Lung microvascular endothelial cell (primary cell): ENCODE results near the gene P2RX4. TPM values are rescaled to one million over a fixed set of nuclear protein-coding genes. Genes with fewer than 3 reads are reported as not detected.
A peak's percentile ranks its signal among the peaks of the same experiment; 100 is the strongest.
"Not testable (repeated sequence)": the region's sequence is repeated elsewhere in the genome, so short reads cannot be mapped to it uniquely, and the experiment has no call there.

Experiments used
- DNase-seq, 2 donors: peaks; one replicate each; pipeline versions ENCODE4 v3.0.0 to v3.0.0-alpha.2; 2010; ENCODE audit warnings: low read depth in 2 of 2
- total RNA-seq: library from RNA; depleted of rRNA; stranded (reverse); fragments of >200 nt; gene quantifications from 2 replicates; pipeline ENCODE4 v1.2.1, GENCODE V29; 2014

Gene P2RX4, protein sequence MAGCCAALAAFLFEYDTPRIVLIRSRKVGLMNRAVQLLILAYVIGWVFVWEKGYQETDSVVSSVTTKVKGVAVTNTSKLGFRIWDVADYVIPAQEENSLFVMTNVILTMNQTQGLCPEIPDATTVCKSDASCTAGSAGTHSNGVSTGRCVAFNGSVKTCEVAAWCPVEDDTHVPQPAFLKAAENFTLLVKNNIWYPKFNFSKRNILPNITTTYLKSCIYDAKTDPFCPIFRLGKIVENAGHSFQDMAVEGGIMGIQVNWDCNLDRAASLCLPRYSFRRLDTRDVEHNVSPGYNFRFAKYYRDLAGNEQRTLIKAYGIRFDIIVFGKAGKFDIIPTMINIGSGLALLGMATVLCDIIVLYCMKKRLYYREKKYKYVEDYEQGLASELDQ
- total RNA-seq, result 78.9 and 127 TPM in 2 replicates

DNA sequence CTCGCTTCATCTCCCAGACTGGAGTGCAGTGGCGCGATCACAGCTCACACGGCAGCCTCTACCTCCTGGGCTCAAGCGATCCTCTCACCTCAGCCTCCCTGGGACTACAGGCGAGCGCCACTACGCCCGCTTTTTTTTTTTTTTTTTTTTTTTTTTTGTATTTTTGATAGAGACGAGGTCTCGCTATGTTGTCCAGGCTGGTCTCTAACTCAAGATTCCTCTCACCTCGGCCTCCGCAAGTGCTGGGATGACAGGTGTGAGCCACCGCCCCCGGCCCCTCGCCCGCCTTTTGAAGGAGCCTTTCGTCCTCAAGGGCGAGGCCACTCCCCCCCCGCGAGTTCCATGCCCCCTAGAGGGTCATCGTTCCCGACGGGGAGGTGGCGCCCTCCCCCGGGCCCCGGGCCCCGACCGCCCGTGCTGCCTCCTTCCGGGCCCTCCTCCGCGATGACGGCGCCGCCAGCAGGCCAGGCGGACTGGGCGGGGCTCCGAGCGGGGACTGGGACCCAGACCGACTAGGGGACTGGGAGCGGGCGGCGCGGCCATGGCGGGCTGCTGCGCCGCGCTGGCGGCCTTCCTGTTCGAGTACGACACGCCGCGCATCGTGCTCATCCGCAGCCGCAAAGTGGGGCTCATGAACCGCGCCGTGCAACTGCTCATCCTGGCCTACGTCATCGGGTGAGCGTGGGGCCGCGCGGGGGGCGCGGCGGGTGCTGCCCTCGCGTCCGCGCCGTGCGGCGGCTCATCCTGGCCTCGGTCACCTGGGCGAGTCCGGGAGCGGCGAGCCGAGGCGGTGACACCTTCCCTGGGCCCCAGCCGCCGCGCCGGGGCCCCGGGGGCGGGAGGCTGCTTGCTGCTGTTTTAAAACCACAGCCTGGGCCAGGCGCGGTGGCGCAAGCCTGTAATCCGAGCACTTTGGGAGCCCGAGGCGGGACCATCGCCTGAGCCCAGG, at the start of gene P2RX4:
TSS of gene P2RX4 (plus strand) at position 506 of the 949 bp plus-strand sequence. CDS start at position 542, 36 bp downstream.
- peak; percentile 71 to 91 for DNase-seq

DNA sequence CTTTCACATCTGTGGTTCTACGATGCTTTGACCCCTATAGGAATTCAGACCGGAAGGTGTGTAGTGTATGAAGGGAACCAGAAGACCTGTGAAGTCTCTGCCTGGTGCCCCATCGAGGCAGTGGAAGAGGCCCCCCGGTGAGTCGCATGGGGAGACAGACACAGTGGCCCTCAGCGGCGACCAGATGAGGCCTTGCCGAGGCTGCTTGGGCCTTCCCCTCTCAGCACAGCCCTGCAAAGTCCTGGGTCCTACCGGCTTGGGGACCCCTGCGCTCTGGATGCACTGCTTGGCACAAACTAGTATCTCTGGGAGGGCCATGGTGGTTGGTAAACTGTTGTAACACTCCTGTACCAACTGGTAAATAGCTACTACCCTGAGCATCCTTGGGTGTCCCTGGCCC, 47.5 kb upstream of the P2RX4 start:
- DNase-seq, result no peak

DNA sequence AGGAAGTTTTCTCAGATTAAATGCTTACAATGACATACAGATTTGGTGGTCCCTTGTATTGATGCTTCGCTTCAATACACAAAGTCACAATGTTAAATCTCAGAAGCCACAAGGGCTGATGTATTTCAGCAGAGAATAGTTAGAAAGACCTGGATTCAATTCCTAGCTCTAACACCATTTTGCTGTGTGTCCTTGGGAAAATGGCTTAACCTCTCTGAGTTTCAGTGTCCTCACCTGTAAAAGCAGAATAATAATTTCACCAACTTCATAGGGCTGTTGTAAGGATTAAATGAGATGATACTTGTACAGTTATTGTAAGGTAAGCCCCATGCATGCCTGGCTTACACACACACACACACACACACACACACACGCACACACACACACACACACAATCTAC, 46.9 kb upstream of the P2RX4 start:
- no peak for DNase-seq

DNA sequence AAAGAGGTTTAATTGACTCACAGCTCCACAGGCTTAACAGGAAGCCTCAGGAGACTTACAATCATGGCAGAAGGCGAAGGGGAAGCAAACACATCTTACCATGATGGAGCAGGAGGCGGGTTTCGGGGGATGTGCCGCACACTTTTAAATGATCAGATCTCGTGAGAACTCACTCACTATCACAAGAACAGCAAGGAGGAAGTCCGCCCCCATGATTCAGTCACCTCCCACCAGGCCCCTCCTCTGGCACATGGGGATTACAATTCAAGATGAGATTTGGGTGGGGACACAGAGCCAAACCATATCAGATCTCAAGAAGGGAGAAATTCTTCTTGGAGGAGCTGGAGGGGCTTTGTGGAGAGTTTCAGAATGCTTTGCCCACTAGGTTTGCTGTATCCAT, 45.1 kb upstream of the P2RX4 start:
- DNase-seq, result not testable (repeated sequence)

DNA sequence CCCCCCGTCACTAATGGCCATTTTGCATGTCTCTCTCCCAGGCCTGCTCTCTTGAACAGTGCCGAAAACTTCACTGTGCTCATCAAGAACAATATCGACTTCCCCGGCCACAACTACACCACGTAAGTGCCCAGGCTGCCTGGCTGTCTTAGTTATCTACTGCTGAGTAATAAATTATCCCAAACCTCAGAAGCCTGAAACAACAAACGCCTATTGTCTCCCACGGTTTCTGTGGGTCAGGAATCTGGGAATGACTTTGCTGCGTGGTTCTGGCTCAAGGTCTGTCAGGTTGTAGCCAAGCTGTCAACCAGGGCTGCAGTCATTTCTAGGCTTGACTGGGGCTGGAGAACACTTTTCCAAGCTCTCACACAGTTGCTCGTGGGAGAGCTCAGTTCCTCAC, 44.6 kb upstream of the P2RX4 start:
- peak in 1 of 2 donors; percentile 12 for DNase-seq

DNA sequence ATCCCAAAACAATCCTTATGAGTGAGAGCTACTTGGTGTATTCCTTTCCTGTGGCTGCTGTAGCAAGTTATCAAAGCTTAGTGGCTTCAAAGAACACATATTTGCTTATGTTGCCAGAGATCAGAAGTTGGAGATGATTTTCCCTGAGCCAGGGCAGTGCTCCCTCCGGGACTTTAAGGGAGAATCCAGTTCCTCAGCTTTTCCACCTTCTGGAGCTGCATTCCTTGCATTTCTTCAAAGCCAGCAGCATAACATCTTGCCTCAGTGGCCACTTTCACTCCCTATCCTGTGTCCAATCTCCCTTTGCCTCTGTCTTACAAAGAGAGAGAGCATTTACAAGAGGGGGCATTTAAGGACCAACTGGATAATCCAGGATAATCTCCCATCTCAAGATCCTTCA, 43.6 kb upstream of the P2RX4 start:
- DNase-seq, result no peak

DNA sequence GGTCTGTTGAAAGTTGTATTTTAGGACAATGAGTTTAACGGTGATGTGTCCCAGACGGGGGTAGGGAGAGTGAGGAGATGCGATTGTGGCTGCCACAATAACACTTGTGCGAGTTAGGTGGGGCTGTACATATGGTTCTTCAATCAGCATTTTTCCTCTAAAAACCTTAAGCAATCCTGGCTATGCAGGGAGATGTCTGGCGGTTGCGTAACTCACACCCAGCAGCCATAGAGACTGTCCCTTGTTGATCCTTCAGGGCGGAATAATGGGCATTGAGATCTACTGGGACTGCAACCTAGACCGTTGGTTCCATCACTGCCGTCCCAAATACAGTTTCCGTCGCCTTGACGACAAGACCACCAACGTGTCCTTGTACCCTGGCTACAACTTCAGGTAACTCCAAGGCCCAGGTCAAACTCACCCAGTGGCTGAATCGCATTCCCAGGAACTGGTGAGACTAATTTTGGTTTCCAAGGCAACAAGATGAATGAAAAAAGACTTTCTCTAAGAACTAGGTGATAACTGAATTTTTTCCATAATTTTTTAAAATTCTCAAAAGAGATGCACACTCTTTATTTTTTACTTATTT, 42.6 kb upstream of the P2RX4 start:
- no peak for DNase-seq

DNA sequence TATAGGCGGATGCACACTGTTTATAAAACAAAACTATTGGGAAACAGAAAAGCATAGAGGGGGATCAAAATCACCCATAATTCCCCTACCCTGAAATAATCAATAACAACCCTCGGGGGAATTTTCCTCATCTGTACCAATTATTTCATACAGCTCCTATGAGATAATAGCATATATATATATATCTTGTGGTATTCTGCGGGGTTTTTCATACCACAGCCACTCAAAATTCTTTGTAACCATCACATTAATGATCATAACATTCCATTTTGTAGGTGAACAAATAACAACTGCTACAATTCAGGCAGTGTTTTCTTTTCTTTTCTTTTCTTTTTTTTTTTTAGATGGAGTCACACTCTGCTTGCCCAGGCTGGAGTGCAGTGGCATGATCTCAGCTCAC, 42.0 kb upstream of the P2RX4 start:
- DNase-seq, result no peak

DNA sequence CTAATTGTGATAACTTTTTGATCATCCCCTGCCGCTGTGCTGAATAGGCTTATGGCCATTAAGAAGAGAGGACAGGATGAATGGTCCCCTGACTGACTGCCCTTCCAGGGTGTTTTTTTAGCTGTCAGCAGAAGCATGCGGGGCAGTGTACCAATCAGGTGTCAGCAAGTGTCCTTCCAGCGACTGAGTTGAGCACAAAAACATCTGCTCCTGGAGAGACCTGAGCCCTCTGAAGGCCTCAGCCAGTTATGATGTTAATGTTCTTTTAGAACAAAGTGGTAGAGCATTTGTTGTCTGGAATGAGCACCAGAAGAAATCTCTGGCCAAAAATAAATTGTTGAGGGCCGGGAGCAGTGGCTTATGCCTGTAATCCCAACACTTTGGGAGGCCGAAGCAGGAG, 39.8 kb upstream of the P2RX4 start:
- DNase-seq, result no peak

DNA sequence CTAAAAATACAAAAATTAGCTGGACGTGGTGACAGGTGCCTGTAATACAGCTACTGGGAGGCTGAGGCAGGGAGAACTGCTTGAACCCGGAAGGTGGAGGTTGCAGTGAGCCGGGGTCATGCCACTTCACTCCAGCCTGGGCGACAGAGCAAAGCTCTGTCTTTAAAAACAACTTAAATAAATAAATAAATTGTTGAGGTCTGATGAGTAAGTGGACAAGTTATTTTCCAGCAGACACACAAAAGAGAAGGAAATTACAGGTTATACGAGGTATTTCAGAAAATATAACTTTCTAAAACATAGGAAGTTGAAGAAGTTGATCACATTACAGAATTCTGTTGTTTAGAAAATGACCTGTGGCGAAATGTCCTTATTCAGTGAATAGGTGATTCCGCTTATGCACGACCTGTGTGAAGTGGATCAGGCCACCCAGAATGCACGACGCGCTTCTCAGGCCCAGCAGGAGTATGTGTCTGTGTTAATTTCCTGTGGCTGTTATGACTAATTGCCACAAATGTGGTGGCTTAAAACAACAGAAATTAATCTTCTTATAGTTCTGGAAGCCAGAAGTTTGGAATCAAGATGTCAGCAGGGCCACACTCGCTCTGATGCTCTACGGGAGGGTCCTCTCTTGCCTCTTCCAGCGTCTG, 39.2 kb upstream of the P2RX4 start:
- DNase-seq, result peak; percentile 87 to 88

DNA sequence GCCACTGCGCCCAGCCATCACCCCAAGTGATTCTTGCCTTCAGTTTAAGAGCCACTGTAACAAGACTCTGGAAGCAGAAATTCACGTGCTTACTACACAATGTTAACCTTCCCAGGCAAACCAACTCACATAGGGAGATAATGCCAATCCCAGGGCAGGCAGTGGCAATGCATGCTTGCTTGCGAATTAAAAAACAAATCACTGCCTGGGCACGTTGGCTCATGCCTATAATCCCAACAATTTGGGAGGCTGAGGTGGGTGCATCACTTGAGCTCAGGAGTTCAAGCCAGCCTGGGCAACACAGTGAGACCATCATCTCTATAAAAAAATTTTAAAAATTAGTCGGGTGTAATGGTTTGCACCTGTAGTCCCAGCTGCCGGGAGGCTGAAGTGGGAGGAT, 37.8 kb upstream of the P2RX4 start:
- DNase-seq, result no peak

DNA sequence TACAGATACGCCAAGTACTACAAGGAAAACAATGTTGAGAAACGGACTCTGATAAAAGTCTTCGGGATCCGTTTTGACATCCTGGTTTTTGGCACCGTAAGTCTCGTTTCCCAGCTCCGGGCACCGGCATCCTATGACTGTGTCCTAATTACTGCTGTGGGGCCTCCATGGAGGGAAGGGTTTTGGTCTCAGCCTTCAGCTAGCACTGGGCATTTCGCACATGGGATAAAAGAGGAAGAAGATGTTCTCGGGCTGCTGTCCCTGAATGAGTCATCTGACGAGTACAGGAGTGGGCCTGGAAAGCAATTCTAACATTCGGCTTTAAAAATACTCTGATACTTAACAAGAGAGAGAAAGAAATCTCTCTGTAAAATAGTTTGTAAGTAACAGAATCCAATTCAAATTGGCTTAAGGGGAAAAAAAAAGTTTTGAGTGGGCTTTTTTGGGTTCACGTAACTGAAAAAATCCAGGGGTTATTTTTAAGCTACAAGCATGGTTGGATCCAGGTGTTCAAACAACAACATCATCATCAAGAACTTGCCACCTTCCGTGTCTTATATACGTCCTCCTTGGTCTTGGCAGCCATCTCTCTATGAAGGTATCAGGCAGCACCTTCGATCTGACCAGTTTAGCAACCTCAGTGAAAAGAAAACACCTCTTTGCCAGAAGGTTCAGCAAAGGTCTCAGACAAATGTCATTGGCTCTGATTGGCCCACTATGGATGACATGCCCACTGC, 34.4 kb upstream of the P2RX4 start:
- DNase-seq, result no peak

DNA sequence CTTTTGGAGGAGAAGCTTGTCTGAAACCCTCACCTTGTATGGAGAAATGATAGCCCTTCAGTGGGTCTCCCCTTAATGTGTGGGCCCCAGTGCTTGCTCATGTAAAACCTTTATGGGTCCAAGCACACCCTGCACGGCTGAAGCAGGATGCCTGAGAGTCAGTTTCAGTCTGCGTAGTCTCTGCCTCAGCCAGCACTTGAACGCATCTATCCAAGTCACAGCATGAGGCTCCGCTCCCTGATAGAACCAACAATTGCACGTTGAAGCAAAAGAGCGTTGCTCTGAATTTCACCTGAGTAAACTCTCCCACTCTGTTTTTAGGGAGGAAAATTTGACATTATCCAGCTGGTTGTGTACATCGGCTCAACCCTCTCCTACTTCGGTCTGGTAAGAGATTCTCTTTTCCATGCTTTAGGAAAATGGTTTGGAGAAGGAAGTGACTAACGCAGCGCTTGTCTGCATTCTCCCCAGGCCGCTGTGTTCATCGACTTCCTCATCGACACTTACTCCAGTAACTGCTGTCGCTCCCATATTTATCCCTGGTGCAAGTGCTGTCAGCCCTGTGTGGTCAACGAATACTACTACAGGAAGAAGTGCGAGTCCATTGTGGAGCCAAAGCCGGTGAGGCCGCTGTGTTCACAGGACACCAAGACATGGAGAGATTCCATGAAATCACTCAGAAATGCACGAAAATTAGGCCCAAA, 33.0 kb upstream of the P2RX4 start:
- peak; percentile 26 to 71 for DNase-seq

DNA sequence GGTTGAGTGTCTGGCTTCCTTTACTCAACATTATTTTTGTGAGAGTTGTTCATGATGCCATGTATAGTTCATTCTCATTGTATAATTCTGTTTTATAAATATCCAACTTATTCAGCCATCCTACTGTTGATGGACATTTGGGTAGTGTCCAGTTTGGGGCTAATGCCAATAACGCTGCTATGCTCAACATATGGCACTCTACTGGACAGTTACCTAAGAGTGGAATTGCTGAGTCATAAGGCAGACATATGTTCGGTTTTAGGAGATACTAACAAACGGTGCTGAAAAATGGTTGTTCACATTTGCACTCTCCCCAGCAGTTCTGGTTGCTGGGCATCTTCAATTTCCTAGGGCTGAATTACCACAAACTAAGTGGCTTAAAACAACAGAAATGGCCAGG, 28.7 kb upstream of the P2RX4 start:
- peak in 1 of 2 donors; percentile 88 for DNase-seq

DNA sequence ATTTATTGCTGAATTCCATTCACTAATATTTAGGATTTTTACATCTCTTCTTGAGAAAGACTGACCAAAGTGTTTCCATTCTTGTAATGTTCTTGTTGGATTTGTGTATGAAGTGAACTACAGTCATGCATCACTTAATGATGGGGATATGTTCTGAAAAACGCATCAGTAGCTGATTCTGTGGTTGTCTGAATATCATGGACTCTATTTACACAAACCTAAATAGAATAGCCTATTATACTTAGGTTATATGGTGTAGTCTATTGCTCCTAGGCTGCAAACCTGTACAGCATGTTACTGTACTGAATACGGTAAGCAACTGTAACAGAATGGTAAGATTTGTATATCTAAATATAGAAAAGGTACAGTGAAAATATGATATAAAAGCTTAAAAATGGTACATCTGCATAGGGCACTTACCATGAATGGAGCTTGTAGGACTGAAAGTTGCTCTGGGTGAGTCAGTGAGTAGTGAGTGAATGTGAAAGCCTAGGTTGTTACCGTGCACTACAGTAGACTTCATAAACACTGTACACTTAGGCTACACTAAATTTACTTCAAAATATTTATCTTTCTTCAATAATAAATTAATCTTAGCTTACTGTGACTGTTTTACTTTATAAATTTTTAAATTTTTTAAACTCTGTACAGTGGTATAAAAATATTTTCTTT, 27.6 kb upstream of the P2RX4 start:
- no peak for DNase-seq

DNA sequence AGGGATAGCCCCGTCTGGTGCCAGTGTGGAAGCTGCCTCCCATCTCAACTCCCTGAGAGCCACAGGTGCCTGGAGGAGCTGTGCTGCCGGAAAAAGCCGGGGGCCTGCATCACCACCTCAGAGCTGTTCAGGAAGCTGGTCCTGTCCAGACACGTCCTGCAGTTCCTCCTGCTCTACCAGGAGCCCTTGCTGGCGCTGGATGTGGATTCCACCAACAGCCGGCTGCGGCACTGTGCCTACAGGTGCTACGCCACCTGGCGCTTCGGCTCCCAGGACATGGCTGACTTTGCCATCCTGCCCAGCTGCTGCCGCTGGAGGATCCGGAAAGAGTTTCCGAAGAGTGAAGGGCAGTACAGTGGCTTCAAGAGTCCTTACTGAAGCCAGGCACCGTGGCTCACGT, 25.5 kb upstream of the P2RX4 start:
- no peak for DNase-seq

DNA sequence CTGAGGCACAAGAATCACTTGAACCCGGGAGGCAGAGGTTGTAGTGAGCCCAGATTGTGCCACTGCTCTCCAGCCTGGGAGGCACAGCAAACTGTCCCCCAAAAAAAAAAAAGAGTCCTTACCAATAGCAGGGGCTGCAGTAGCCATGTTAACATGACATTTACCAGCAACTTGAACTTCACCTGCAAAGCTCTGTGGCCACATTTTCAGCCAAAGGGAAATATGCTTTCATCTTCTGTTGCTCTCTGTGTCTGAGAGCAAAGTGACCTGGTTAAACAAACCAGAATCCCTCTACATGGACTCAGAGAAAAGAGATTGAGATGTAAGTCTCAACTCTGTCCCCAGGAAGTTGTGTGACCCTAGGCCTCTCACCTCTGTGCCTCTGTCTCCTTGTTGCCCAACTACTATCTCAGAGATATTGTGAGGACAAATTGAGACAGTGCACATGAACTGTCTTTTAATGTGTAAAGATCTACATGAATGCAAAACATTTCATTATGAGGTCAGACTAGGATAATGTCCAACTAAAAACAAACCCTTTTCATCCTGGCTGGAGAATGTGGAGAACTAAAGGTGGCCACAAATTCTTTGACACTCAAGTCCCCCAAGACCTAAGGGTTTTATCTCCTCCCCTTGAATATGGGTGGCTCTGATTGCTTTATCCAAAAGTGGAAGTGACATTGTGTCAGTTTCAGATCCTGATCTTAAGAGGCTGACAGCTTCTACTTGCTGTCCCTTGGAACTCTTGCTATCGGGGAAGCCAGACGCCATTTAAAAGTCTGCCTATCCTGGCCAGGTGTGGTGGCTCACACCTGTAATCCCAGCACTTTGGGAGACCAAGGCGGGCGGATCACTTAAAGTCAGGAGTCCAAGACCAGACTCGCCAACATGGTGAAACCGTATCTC, 24.7 kb upstream of the P2RX4 start:
- DNase-seq, result no peak

DNA sequence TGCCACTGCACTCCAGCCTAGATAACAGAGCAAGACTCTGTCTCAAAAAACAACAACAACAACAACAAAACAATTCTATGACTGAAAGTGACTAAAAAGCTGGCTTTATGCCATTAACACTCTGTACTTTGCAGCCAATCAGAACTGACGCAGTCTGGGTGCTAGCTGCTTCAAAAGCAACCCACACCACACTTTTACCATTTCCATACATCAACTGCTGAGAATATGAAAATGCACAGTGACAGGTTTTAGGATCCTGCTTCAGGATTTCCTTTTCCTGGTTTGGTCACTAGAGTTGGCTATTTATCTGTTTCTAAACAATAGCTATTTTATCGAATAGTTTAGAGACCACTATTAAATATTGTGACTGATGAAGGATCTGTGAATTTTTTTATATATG, 23.1 kb upstream of the P2RX4 start:
- DNase-seq, result peak; percentile 36 to 74

DNA sequence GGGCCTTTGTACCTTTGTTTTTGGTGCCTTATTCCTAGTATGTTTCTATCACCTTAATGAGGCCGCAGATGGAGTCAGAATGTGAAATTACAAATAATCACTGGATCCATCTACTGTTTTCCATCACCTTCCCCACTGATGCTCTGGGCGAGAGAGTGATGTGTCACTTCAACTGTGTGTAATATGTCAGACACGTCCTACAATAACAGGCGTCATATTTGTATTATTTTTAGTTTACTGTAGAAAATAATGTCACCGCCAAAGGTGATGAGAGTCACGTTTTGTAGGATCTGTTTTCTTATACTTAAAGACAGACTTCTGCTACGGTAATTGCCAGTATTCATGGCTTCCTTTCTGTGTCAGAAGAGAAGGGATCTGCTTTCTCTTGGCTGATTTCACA, 22.4 kb upstream of the P2RX4 start:
- peak; percentile 35 to 75 for DNase-seq
